Parathyroid adenoma (tissue), 2 donors: ENCODE results near the gene NFE2L3.

ENCODE experiments used
- H2AFZ ChIP-seq: fragments of 300-600 bp; sonication (generic); one replicate; pipeline ENCODE4 v1.7.0; 2017; ENCODE audit warnings: antibody characterized with exemption, mild to moderate bottlenecking
- H3K27ac ChIP-seq: fragments of 300-600 bp; sonication (generic); one replicate; pipeline ENCODE4 v1.7.0; 2017
- H3K27me3 ChIP-seq: fragments of 300-600 bp; sonication (generic); one replicate; pipeline ENCODE4 v1.7.0; 2017; ENCODE audit warnings: low read length; ENCODE audit not compliant: control insufficient read depth, insufficient read depth
- H3K36me3 ChIP-seq: fragments of 300-600 bp; sonication (generic); one replicate; pipeline ENCODE4 v1.7.0; 2017; ENCODE audit warnings: low read length; ENCODE audit not compliant: control insufficient read depth, insufficient read depth
- H3K4me1 ChIP-seq: fragments of 300-600 bp; sonication (generic); one replicate; pipeline ENCODE4 v1.7.0; 2017; ENCODE audit warnings: control low read depth
- H3K4me2 ChIP-seq: fragments of 300-600 bp; sonication (generic); one replicate; pipeline ENCODE4 v1.7.0; 2017; ENCODE audit warnings: low read length
- H3K4me3 ChIP-seq: fragments of 300-600 bp; sonication (generic); one replicate; pipeline ENCODE4 v1.7.0; 2017; ENCODE audit warnings: low read depth, low read length
- H3K79me2 ChIP-seq: fragments of 300-600 bp; sonication (generic); one replicate; pipeline ENCODE4 v1.7.0; 2017; ENCODE audit warnings: control low read depth
- H3K9ac ChIP-seq: fragments of 300-600 bp; sonication (generic); one replicate; pipeline ENCODE4 v1.7.0; 2017; ENCODE audit warnings: mild to moderate bottlenecking
- H3K9me3 ChIP-seq: fragments of 300-600 bp; sonication (generic); one replicate; pipeline ENCODE4 v1.7.0; 2017; ENCODE audit warnings: low read length; ENCODE audit not compliant: control insufficient read depth
- TF ChIP-seq, protein P1 (sequence below): fragments of 300-600 bp; sonication (generic); IDR thresholded peaks from one replicate; pipeline ENCODE4 v1.7.0; 2017; ENCODE audit warnings: antibody characterized with exemption, mild to moderate bottlenecking
- donor health status: primary hyperparathyroidism.

Gene NFE2L3

DNA sequence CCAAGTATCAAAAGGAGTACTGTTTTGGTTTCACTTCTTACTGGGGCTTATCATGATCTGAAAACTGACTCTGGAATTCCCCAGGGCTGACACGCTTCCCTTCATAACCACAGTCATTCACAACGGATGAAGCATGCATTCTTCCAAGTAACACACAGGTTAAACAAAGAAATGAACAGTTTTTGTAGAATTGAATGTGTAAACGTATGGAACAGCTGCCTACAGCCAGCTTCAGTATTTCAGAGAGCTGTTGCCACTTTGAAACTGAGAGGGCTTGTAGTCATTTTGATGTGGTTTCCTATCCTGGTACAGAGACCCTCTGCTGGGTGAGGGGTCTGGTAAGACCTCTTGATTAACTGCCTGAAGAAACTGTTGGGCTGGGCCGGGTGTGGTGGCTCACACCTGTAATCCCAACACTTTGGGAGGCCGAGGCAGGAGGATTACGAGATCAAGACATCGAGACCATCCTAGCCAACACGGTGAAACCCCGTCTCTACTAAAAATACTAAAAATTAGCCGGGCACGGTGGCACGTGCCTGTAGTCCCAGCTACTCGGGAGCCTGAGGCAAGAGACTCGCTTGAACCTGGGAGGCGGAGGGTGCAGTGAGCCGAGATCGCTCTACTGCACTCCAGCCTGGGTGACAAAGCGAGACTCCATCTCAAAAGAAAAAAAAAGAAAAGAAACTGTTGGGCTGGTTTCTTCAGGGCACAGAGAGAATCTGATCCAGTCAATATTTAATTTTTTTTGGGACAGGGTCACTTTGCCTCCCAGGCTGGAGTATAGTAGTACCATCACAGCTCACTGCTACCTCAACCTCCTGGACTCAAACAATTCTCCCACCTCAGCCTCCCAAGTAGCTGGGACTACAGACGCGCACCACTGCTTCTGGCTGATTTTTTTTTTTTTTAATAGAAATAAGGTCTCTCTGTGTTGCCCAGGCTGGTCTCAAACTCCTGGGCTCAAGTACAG, 4.7 kb downstream of the NFE2L3 start:
- H2AFZ ChIP-seq: no peak overlapping the region
- H3K27me3 ChIP-seq: no peaks in the 10 kb centered on the region
- no peaks in the 10 kb centered on the region for H3K79me2 ChIP-seq
- TF ChIP-seq, protein P1, sequence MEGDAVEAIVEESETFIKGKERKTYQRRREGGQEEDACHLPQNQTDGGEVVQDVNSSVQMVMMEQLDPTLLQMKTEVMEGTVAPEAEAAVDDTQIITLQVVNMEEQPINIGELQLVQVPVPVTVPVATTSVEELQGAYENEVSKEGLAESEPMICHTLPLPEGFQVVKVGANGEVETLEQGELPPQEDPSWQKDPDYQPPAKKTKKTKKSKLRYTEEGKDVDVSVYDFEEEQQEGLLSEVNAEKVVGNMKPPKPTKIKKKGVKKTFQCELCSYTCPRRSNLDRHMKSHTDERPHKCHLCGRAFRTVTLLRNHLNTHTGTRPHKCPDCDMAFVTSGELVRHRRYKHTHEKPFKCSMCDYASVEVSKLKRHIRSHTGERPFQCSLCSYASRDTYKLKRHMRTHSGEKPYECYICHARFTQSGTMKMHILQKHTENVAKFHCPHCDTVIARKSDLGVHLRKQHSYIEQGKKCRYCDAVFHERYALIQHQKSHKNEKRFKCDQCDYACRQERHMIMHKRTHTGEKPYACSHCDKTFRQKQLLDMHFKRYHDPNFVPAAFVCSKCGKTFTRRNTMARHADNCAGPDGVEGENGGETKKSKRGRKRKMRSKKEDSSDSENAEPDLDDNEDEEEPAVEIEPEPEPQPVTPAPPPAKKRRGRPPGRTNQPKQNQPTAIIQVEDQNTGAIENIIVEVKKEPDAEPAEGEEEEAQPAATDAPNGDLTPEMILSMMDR: no peak
- no peaks in the 10 kb centered on the region for H3K36me3 ChIP-seq
- no peaks in the 10 kb centered on the region for H3K4me1 ChIP-seq
- H3K27ac ChIP-seq: no peak overlapping the region
- H3K4me2 ChIP-seq: peak overlapping the region; percentile 50
- no peaks in the 10 kb centered on the region for H3K9me3 ChIP-seq
- no peak overlapping the region for H3K9ac ChIP-seq
- no peak overlapping the region for H3K4me3 ChIP-seq

DNA sequence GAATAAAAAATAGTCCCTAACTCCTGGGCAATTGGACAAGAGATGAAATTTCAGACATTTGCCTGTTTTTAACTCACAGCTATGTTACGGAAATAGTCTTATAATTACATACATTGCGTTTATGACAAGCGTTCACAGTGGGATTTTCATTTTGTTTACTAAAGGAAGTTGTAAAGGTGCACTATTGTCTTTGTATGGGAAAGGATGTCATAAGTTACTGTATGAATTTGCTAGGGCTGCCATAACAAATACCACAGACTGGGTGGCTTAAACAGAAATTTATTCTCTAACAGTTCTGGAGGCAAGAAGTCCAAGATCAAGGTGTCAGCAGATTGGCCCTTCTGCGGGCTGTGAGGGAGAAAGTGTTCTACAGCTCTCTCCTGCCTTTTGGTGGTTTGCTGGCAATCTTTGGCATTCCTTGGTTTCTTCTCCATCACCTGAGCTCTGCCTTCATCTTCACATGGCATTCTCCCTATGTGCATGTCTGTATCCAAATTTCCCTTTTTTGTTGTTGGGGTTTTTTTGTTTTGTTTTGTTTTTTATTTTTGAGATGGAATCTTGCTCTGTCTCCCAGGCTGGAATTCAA, 5.6 kb downstream of the NFE2L3 start:
- TF ChIP-seq, protein P1: no peak
- Histone ChIP-seq H3K79me2 (no peaks in the 10 kb centered on the region), H3K4me1 (no peaks in the 10 kb centered on the region), H3K36me3 (no peaks in the 10 kb centered on the region), H2AFZ (no peak overlapping the region), H3K9ac (no peak overlapping the region), H3K9me3 (no peaks in the 10 kb centered on the region), H3K4me2 (no peak overlapping the region), H3K27ac (no peak overlapping the region), H3K27me3 (no peaks in the 10 kb centered on the region), H3K4me3 (no peak overlapping the region)

DNA sequence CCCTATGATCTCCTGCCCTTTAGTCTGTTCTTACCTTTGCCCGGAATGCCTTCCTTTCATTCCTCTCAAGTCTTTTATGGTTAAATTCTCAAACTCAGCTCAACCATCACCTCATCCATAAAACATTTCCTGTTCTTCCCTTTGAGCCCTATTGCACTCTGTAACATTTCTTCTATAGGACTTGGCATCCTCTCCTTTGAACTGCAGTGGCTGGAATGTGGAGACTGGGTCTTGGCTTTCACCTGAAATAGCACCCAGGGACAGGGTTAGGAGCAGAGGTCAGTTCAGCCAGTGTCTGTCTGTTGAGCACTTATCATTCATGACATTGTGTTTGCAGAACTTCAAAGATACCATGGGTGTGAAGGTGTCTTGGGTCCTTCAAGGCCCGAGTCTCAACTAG, 7.2 kb downstream of the NFE2L3 start:
- Histone ChIP-seq H3K9me3 (no peaks in the 10 kb centered on the region), H3K36me3 (no peaks in the 10 kb centered on the region), H3K27ac (no peak overlapping the region), H3K4me3 (no peak overlapping the region), H3K9ac (no peak overlapping the region), H3K4me2 (no peak overlapping the region), H3K79me2 (no peaks in the 10 kb centered on the region), H2AFZ (no peak overlapping the region), H3K4me1 (no peaks in the 10 kb centered on the region), H3K27me3 (no peaks in the 10 kb centered on the region)
- TF ChIP-seq, protein P1: no peak

DNA sequence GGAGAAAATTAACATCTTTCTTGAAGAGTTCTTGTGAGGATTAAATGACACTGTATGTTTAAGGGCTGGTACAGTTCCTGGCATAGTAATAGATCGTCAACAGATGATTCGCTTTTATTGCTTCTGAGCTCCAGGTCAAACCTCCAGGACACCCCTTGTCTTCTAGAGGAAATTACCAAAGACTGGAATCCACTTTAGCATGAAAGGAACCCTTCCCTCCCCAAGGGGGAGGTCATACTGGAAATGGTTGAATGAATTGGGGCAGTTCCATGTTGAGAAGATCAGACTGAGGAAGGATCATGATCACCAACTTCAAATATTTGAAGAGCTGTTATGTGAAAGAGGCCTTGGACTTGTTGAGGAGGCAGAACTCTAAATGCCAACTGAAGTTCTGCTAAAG, 8.9 kb downstream of the NFE2L3 start:
- H3K27me3 ChIP-seq: no peaks in the 10 kb centered on the region
- no peak overlapping the region for H3K4me3 ChIP-seq
- no peaks in the 10 kb centered on the region for H3K4me1 ChIP-seq
- TF ChIP-seq, protein P1: no peak
- H3K9me3 ChIP-seq: no peaks in the 10 kb centered on the region
- no peak overlapping the region for H2AFZ ChIP-seq
- no peak overlapping the region for H3K9ac ChIP-seq
- H3K27ac ChIP-seq: no peak overlapping the region
- H3K4me2 ChIP-seq: no peak overlapping the region
- no peaks in the 10 kb centered on the region for H3K36me3 ChIP-seq
- H3K79me2 ChIP-seq: no peaks in the 10 kb centered on the region
